HEK293T (cell line): Measurements from ENCODE around the gene SP2.

Source experiments
- ARNT ChIP-seq: fragments of 450-650 bp; IDR thresholded peaks from 2 replicates; pipeline ENCODE4 v1.6.1; 2017; ENCODE audit warnings: mild to moderate bottlenecking
- BHLHE40 ChIP-seq: fragments of 450-650 bp; IDR thresholded peaks from 2 replicates; pipeline ENCODE4 v1.6.1; 2016; ENCODE audit warnings: mild to moderate bottlenecking, moderate library complexity, borderline replicate concordance
- CTBP1 ChIP-seq: fragments of 450-650 bp; IDR thresholded peaks from 2 replicates; pipeline ENCODE4 v1.6.1; 2016; ENCODE audit warnings: borderline replicate concordance
- ELF4 ChIP-seq: fragments of 450-650 bp; IDR thresholded peaks from 2 replicates; pipeline ENCODE4 v1.6.1; 2017; ENCODE audit warnings: antibody characterized with exemption
- FOXK2 ChIP-seq: fragments of 450-650 bp; IDR thresholded peaks from 2 replicates; pipeline ENCODE4 v1.6.1; 2016; ENCODE audit warnings: mild to moderate bottlenecking
- LEF1 ChIP-seq: fragments of 450-650 bp; IDR thresholded peaks from 2 replicates; pipeline ENCODE4 v1.6.1; 2017; ENCODE audit warnings: mild to moderate bottlenecking, borderline replicate concordance
- NFRKB ChIP-seq: fragments of 450-650 bp; IDR thresholded peaks from 2 replicates; pipeline ENCODE4 v1.6.1; 2016; ENCODE audit warnings: mild to moderate bottlenecking, moderate library complexity
- SP1 ChIP-seq: fragments of 450-650 bp; IDR thresholded peaks from 2 replicates; pipeline ENCODE4 v1.6.1; 2017
- SUZ12 ChIP-seq: fragments of 450-650 bp; IDR thresholded peaks from 2 replicates; pipeline ENCODE4 v1.6.1; 2016; ENCODE audit warnings: mild to moderate bottlenecking
- TARDBP ChIP-seq: fragments of 450-650 bp; IDR thresholded peaks from 2 replicates; pipeline ENCODE4 v1.6.1; 2016
- TF ChIP-seq, protein P1 (sequence below): fragments of 450-650 bp; IDR thresholded peaks from 2 replicates; pipeline ENCODE4 v1.6.1; 2016

- TF ChIP-seq ELF4 (no peak), NFRKB (no peak), BHLHE40 (no peak), SP1 (no peak), ARNT (no peak), SUZ12 (no peak), FOXK2 (no peak), TARDBP (no peak), CTBP1 (no peak), LEF1 (no peak)
- TF ChIP-seq, protein P1, sequence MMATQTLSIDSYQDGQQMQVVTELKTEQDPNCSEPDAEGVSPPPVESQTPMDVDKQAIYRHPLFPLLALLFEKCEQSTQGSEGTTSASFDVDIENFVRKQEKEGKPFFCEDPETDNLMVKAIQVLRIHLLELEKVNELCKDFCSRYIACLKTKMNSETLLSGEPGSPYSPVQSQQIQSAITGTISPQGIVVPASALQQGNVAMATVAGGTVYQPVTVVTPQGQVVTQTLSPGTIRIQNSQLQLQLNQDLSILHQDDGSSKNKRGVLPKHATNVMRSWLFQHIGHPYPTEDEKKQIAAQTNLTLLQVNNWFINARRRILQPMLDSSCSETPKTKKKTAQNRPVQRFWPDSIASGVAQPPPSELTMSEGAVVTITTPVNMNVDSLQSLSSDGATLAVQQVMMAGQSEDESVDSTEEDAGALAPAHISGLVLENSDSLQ = no peak
Observed at GRCh38 chr17:47847341-47848197, 48.5 kb upstream of the SP2 start.
